Measurements from ENCODE around the gene NSD2.

Gene NSD2

DNA sequence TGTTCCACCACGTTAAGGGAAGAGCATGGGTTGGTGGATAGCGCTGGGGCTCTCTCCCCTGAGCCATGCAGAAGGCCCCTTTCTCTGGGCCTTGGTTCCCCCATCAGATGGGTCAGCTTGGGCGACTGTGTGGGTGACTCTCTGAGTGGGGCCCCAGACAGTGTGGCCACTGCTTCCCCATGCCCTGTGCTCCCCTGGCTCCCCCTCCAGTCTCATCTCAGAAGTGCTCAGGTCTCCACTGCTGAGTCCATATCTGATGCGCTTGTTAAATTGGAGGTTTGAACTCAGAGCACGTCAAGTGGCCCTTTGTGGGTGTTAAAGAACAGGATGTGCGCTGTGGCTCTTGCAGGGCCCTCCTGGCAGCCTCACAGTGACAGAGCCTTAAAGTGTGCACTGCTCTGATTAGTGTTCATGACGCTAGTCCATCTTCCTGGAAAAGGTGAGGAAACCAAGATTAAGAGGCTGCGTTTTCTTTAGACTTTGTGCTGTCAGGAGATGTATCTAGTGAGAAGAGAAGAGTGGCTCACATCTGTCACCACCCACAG lies 77.8 kb downstream of the NSD2 start:
- FAIRE-seq, result no peak

DNA sequence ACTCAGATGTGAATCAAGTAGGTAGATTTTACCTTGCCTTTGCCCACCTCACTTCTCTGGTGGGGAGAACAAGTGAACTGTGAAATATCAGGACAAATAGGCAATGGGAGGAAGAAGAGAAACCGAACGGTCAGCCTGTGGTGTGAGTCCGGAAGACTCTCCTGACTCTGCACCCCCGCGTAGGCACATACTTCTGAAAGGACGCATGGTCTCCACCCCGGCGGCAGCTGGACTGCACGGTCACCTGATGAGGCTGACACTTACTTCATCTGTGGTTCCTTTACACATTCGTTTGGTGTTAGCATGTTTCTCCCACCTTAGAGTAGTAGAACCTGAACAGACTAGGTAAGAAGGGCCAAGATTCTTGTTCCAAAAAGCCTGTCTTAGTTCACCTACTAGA lies 79.2 kb downstream of the NSD2 start:
- no peak for FAIRE-seq

DNA sequence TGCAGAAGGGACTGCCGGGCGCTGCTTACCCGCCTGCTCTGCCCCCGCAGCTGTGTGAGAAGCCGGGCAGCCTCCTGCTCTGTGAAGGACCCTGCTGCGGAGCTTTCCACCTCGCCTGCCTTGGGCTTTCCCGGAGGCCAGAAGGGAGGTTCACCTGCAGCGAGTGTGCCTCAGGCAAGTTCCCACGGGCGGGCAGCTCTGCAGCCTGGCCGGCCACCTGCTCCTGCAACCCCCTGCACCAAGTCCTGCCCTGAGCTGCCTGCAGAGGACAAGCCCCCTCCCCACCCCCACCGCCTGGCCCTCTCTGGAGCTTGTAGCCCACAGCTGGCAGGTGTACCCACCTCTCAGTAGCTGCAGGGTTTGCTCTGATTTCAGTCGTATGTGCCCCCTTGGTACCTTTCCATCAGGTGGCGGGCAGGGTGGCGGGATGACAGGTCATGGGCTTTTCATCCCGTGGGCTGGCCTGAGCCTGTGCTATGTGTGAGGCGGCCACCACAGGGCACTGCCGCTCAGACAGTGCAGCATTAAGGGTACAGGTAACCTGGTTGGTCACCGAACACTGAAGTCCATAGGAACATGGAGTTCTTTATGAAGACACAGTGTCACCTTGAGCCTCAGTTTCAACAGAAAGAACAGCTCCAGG lies 81.0 kb downstream of the NSD2 start:
- FAIRE-seq, result no peak

DNA sequence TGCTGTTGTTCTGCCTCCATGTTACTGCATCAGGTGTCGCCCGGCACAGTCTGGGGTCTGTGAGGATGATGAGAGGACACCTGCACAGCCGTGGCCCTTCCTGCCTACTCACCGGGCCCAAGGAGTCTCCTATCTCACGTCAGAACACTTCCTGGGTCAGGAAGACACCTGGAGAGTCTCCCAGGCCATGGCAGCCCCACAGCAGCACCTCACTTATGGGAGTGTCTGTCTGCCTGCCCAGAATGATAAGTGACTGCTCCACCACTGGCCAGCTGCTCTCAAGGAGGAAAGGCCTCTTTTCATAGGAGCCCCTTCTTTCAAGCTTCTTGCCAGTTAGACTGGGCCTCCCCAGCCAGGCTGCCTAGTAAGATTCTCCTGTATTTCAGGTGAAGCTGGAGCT lies 81.5 kb downstream of the NSD2 start:
- no peak for FAIRE-seq

DNA sequence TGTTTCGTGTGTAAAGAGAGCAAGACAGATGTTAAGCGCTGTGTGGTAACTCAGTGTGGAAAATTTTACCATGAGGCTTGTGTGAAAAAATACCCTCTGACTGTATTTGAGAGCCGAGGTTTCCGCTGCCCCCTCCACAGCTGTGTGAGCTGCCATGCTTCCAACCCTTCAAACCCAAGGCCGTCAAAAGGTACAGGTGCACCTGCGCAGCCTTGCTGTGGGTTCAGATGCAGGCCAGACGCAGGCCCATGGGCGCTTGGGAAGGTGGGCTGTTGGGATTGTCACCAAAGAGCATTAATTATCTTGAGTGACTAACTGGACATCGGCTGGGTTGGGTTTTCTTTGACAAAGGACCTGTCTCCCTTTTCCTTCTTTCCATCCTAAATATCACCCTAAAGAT lies 82.1 kb downstream of the NSD2 start:
- no peak for FAIRE-seq

DNA sequence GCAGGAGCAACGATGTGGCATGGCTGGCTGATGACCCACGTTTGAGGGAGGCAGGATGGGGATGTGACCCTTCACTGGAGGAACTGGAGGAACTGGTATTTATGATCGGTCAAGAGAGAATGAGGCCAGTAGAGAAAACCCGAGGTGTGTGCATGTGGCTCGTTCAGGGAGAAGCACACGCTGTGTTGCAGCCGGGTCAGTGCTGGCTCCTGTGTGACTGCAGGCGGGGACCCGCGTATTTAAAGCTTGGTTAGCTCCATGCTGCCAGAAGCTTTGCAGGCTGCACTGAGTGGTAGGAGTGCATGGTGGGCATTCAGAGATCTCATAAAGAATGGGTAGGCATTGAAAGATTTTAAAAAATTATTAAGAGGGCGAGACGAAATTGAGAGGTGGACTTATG lies 85.4 kb downstream of the NSD2 start:
- FAIRE-seq, result no peak

DNA sequence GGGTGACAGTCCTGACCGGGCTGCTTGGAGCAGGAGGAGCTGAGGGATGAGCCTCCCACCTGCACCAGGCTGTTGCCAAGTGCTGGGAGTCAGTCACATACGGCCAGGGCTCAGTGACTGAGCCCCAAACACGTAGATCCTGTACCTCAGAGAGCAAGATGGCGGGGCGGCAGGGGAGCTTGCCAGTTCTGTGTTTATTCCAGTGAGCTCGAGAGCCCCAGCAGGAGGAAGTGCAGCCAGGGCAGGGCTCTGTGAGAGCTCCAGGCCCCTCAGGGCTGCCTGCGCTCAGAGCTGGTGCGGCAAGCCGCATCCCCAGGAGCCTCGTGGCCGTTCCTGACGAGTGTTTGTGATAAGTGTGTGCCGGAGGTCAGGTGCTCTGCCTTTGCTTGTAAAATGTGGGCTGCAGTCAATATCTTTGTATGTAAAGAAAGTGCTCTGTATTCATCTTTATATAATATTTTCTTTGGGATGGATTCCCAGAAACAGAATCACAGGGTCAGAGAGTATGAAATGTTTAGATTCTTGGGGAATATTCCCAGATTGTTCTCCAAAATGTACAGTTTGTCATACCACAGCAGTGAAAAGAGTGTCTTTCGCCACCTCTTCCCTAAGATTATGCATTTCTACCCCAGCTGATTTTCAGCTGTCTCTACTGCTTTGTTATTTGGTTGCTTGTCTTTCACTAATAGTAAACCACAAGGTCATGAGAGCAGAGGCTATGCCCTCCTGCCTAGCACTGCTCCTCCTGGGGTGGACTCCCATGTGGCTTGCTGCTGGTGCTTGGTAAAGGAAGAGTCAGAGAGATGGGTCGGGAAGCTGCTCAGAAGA lies 87.3 kb downstream of the NSD2 start:
- no peak for FAIRE-seq

DNA sequence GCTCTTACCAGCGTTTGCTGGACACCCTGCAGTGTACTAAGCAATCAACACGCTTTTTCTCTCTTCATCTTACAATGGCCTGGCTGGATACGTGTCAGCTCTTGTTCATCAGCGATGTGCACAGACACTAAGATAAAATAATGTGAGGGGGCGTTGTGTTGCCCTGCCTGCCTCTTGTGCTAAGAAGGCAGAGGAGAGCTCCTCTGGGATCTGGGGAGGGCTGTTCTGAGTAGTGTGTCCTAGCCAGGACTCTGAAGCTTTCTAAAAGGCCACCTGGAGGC lies 87.9 kb downstream of the NSD2 start:
- FAIRE-seq, result no peak

DNA sequence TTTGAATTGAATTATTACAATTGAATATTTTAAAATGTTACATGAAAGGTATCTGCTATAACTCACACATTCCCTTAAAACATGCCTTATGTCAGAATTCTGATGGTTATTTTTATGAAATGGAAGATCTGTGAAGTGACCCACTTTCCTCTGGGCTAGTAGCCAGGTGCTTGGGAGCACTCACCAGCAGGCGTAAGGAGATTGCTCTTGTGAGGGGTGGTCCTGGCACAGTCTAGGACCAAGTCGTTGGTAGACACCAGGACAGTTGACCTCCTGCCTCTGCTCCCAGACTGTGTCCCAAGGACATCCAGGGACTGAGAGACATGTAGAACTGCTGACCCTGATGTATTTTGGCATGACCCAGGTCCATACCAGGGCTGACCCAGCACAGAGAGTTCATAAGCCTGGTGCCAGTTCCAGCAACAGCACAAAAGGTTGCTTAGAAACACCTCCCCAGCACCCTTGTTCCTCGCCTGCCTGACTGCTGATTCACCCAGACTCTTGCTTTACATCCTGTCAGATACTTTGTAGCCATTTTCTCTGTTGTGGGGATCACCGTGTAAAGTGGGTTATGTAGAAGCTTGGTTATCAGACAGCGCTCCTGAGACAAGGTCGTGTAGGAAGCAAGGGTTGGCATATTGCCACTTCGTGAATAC lies 89.1 kb downstream of the NSD2 start:
- no peak for FAIRE-seq

DNA sequence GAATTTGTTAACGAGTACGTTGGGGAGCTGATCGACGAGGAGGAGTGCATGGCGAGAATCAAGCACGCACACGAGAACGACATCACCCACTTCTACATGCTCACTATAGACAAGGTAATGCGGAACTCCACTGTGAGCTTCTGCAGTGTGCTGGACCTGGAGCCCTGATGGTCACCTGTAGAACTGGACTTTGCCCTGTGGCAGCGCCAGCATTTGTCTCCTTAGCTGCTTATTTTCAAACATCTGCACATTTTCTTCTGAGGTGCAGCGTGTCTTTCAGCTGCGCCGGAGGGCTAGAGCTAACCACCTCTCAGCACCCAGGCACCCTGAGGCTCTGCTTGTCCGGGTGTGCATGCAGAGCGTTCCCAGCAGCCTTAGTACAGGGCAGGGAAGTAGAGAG lies 89.8 kb downstream of the NSD2 start:
- FAIRE-seq, result no peak

DNA sequence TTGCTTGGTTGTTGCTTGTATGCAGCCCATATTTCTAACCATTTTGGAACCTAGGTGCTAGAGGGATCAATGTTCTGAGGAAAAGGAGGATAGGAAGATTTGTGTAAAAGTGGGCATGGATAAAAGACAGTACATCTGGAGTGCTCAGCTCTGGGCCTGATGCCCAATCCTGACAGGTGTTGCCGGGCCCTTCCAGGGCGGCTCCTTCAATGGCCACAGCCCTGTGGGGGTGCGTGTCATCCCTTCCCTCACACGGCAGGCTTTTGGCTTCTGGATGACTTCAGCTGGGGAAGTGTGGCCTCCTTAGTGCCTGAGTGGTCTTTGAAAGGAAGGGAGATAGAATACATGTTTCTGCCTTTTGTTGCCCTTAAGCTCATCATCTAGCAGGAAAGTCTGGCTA lies 90.4 kb downstream of the NSD2 start:
- no peak for FAIRE-seq

DNA sequence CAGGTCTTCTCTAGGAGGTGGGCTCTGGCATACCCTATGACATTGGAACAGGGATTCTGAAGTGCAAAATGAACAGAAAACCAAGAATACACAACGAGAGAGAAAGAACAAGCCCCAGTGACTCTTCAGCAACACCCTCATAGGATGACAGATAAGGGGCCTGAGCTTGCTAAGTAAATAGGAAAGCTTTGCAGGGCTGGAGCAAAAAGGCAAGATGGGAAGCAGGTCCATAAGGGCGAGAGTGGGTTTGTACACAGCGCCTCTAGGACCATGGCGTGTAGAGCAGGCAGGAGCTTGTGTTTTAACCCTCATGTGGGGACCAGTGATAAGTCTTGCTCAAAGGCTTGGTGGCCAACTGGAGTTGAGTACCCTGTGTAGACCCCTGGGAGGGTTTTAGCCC lies 91.8 kb downstream of the NSD2 start:
- no peak for FAIRE-seq

DNA sequence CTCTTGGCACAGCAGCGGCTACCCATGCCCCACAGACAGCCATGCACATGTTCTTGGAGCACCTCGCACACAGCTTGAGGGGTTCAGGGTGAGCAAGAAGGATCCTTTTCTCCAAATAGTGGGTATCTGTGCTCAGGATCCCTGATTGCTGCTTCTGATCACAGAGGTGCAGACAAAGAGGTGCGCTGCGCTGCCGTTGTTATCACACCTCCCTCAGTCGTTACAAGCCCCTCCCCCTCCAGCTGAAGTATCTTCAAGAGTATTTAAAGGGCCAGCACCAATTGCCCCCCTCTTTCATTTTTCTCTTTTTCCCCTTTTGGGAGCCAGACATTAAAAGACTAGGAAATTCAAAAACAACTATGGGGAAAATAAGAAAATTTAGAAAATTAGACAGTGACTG lies 93.2 kb downstream of the NSD2 start:
- FAIRE-seq, result no peak

DNA sequence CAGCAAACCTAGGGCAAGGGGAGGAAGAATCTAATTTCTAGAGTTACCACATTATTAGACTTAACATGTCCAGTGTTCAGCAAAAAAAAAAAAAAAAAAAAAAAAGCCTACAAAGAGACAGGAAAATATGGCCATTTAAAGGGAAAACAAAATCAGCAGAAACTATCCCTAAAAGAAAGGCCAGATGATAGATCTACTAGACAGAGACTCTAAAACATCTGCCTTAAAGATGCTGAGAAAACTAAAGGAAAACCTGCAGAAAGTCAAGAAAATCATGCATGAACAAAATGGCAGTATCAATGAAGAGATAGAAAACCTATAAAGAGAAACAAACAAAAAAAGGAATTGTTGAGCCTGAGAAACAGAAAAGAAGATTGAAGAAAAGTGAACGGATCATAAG lies 93.8 kb downstream of the NSD2 start:
- FAIRE-seq, result no peak

DNA sequence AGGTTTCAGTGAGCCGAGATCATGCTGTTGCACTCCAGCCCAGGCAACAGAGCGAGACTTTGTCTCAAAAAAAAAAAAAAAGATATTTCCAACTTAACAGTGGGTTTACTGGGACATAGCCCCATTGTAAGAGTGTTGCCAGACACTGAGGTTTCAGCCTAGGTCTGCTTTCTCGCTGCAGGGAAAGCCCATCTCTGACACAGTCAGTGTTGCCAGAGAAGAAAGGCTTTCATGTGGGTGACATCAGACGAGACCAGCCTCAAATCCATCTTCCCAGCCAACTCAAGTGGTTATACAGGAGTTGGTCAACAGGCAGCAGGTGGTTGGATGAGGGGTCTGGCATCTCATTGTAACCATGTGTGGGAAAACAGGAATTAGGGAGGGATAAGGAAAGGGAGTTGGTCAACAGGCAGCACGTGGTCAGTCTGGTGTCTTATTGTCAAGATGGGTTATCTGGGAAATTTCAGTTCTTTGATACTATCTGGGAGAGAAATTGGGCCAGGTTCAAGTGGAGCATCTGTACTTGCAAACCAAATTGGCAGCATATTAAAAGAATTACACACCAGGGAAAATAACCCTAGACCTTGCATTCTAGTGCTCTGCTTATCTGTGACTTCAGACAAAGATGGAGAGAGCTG lies 96.4 kb downstream of the NSD2 start:
- no peak for FAIRE-seq

DNA sequence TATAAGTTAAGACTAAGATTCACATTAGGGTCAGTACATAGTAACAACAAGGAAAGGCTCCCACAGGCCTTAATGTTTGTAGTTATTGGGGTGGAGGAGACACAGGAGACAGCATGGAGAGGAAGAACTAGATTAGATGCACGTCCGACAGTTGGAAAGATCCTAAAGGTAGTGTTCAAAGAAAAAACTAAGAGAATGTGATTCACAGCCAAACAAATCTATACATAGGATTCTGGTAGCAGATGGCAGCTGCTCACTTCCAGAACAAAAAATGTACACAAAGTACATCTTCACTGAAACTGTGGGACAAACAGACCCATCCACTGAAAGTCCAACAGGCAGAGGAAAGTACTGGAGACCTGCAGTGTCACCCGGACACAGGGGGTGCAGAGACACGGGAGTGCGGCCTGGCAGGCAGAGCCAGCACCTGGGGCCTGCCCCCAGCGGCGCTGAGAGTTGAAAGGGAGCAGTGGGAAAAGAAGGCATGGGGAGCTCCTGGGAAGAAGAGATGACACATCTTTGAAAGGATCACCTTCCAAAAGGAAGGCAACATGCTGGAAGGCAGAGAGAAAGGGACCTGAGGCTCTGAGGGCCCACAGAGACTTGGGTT lies 97.6 kb downstream of the NSD2 start:
- no peak for FAIRE-seq

DNA sequence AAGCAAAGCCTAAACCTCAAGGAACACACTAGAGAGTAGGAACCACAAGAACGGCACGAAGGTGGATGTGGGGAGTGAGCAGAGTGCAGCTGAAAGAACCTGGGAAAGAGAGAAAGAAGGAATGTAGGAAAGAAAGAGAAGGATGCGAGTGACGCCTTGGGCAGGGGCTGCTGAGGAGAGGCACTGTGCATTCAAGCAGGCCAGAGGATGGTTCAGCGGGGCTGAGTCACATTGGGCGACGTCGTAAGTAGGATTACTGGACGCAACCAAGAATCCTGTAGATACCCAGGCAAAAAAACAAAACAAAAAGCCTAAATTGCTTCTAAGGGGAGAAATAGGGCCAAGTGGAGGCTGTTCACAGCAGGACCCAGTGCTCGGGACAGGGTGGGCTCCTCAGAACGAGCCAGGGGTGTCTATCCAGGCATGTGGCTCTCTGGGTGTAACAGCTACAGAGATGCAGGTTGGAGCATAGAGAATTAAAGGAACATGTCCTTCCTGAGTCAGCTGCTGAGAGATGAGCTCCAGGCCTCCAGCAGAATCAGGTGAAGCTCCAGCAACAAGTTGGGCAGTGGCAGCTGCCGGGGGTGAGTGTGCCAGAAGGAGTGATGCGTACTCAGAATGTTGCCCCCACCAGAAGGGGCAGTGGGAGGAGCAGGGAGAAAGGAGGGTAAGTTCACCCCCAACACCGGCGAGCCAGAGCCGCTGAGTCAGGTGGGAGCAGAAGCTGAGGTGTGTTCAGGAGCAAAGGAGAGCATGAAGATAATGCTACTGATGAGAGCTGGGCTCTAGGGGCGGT lies 98.9 kb downstream of the NSD2 start:
- FAIRE-seq, result no peak

DNA sequence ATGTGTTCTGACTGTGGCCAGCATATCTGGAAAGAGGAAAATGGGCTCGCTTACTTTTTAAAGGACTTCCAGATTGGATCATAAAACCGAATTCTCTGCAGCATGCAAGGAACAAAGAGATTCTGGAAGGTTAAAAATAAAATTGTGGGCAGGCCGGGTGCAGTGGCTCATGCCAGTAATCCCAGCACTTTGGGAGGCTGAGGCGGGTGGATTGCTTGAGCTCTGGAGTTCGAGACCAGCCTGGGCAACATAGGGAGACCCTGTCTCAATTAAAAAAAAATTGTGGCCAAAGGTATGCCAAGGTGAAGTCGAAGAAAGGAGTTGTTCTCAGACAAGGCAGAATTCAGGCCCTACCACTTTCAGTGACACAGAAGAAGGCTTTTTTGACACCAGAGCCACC lies 99.7 kb downstream of the NSD2 start:
- FAIRE-seq, result no peak

DNA sequence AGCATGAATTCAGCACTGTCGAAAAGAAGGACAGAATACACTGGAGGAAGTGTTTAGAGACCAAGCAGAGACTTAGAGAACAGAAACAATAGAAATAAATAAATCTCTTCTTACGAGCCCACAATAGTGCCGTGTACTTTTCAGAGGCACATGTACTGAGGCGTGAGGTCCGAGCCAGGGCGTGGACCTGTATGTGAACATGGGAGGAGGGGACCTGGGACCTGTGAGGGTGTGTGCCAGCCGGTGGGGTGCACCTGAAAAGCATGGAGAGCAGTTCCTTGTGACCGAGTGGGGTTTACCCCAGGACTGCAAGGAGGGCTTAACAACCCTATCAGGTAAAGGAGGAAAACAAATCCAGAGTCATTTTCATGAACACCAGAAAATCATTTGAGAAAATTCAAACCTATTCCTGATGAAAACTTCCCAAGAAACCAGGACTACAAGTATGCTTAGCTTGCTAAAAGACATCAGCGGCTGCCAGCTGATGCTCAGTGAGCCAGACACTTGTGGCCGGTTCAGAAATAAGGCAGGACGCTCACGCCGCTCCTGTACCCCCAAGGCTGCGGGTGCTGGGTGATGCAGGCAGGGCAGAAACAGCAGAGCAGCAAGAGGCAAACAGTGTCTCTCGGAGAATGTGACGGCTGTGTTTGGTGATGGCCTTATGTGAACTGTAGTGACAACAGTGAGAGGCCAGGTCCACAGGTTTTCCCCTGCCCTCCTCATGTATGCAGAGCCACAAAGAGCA lies 100.4 kb downstream of the NSD2 start:
- FAIRE-seq, result no peak

DNA sequence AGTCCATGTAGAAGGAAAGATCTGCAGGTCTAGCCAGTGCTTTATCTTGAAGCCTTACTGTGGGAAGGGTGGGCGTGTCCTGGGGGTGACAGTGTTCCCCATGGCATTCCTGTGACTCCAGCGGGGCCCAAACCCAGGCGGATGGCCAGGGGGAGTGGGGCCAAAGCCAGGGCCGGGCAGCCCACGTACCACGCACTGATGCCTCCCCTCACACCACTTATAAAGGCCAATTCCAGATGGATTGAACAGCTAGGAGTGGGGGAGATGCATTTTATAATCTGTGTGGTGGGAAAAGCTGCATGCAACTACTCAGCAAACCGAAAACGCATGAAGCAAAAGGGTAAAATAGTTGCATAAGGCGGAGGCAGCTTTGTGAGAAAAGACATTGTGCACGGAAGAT lies 101.2 kb downstream of the NSD2 start:
- FAIRE-seq, result no peak

DNA sequence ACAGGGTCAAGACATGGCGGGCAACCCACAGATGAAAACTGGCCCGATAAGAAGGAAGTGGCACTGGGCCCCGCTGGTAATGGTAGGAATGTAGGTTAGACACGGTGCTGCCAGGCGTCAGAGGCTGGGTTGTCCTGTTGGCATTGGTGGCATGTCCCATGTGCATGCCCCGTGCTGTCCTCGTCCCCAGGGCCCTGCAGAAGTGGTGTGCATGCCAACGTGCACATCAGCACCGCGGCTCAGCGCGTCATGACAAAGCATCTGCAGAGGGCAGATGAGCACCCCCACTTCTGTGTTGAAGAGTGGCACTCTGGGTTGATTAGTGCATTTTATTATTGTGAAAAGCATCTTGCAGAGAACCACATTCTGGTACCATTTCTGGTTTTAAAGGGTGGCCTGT lies 102.0 kb downstream of the NSD2 start:
- FAIRE-seq, result no peak

DNA sequence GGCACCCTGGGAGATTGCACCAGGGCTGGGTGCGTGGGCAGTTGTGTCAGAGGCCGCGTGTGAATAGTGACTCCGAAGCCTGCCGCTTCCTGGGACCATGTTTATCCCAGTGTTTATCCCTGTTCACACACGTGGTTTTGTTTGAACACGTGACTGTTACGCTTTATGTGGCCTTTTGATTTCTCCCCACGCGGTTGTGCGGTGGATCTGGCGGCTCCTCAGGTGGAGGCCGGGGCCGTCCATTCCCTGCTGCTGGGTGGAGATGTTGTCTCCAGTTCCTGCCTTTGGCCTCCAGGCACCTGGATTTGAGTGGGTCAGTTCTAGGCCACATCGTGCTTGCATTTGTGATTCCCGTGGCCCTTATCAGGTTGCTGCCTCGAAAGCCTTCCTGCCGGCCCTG lies 102.5 kb downstream of the NSD2 start:
- no peak for FAIRE-seq

Measured in colon (tissue), 2 donors.